ES-I3 (cell line): ENCODE results near the gene DPYD.

ENCODE experiments used
- H3K36me3 ChIP-seq: 2 replicates; pipeline ENCODE4 v1.6.1; 2013; ENCODE audit warnings: mild to moderate bottlenecking, low read length, control low read depth, moderate library complexity; ENCODE audit not compliant: insufficient read depth
- H3K4me1 ChIP-seq: 2 replicates; pipeline ENCODE4 v1.6.1; 2013; ENCODE audit warnings: mild to moderate bottlenecking, control low read depth, low read length; ENCODE audit not compliant: insufficient read depth
- H3K9ac ChIP-seq: 2 replicates; pipeline ENCODE4 v1.6.1; 2013; ENCODE audit warnings: low read depth, mild to moderate bottlenecking, low read length, moderate library complexity
- H3K9me3 ChIP-seq: 2 replicates; pipeline ENCODE4 v1.6.1; 2013; ENCODE audit warnings: mild to moderate bottlenecking, low read length, moderate library complexity; ENCODE audit not compliant: control insufficient read depth, insufficient read depth

The DPYD gene

DNA sequence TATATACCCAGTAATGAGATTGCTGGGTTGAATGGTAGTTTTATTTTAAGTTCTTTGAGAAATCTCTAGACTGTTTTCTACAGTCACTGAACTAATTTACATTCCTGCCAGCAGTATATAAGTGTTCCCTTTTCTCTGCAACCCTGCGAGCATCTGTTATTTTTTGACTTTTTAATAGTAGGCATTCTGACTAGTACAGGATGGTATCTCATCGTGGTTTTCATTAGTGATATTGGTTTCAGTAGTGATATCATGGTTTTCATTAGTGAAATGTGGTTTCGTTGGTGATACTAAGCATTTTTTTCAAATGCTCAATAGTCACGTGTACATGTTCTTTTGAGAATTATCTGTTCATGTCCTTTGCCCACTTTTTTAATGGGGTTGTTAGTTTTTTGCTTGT lies 882.4 kb downstream of the DPYD start:
- Histone ChIP-seq H3K4me1 (no peaks in the 10 kb centered on the region), H3K36me3 (no peaks in the 10 kb centered on the region), H3K9me3 (no peaks in the 10 kb centered on the region; the same call in 1 of the 2 replicates), H3K9ac (no peak overlapping the region)

DNA sequence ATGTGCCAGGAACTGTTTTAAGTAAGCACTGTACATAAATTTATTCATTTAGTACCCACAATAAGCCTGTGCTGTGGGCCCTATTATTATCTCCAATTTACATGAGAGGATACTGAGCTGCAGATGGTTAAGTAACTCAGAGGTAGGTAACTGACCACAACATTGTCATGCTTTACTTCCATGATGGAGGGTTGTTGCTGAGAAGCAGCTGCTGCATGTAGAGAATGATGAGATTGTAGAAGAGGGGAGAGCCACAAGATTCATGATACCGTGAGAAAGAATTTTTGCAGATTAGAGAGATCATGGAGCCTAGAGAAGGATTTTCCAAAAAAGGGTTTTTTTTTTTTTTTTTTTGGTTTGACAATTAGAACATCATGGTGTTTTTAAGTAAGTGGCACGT lies 886.2 kb downstream of the DPYD start:
- H3K9me3 ChIP-seq: no peaks in the 10 kb centered on the region
- no peak overlapping the region for H3K9ac ChIP-seq
- no peaks in the 10 kb centered on the region for H3K4me1 ChIP-seq
- no peaks in the 10 kb centered on the region for H3K36me3 ChIP-seq

- Histone ChIP-seq H3K9ac (no peak overlapping the region), H3K9me3 (no peaks in the 10 kb centered on the region), H3K4me1 (no peaks in the 10 kb centered on the region), H3K36me3 (no peaks in the 10 kb centered on the region)
These were observed 886.9 kb downstream of the DPYD start for GRCh38 chr1:97033949-97034348.
